SK-N-SH treated with all-trans-retinoic acid at 6 μM for 48 hours (cell line): ENCODE data around the gene ASCC3.

Experiments used
- ATAC-seq: fragments of 200-7000 bp; cut with Tn5 transposase; 3 replicates; pipeline ENCODE4 v1.9.1; 2020; ENCODE audit warnings: mild to moderate bottlenecking, moderate library complexity
- ARNTL ChIP-seq: fragments of 450-650 bp; formaldehyde crosslinking; IDR thresholded peaks from 2 replicates; pipeline ENCODE4 v1.5.0; 2020; ENCODE audit warnings: low read depth, mild to moderate bottlenecking, moderate library complexity, borderline replicate concordance
- BACH2 ChIP-seq: fragments of 250-450 bp; sonication (Bioruptor Pico); IDR thresholded peaks from 2 replicates; pipeline ENCODE4 v1.9.0; 2021; ENCODE audit warnings: mild to moderate bottlenecking, borderline replicate concordance
- CSDC2 ChIP-seq: fragments of 250-450 bp; sonication (Bioruptor Pico); IDR thresholded peaks from 2 replicates; pipeline ENCODE4 v1.5.0; 2020; ENCODE audit warnings: mild to moderate bottlenecking, moderate library complexity
- GLIS3 ChIP-seq: fragments of 250-450 bp; sonication (Bioruptor Pico); IDR thresholded peaks from 2 replicates; pipeline ENCODE4 v1.5.0; 2020; ENCODE audit warnings: mild to moderate bottlenecking, moderate library complexity
- ISL1 ChIP-seq: fragments of 250-450 bp; sonication (Bioruptor Pico); IDR thresholded peaks from 2 replicates; pipeline ENCODE4 v2.1.2; 2022; ENCODE audit warnings: mild to moderate bottlenecking, moderate library complexity
- PATZ1 ChIP-seq: fragments of 250-450 bp; sonication (Bioruptor Pico); IDR thresholded peaks from 2 replicates; pipeline ENCODE4 v1.8.0; 2020; ENCODE audit warnings: mild to moderate bottlenecking, moderate library complexity, borderline replicate concordance
- POU6F1 ChIP-seq: fragments of 250-450 bp; sonication (Bioruptor Pico); IDR thresholded peaks from 2 replicates; pipeline ENCODE4 v1.8.0; 2021; ENCODE audit warnings: low read depth, mild to moderate bottlenecking, moderate library complexity, borderline replicate concordance
- PPARA ChIP-seq: fragments of 250-450 bp; sonication (Bioruptor Pico); IDR thresholded peaks from 2 replicates; pipeline ENCODE4 v1.5.0; 2020; ENCODE audit warnings: mild to moderate bottlenecking, borderline replicate concordance
- RARB ChIP-seq: fragments of 250-450 bp; sonication (Bioruptor Pico); IDR thresholded peaks from 2 replicates; pipeline ENCODE4 v1.8.0; 2021; ENCODE audit warnings: mild to moderate bottlenecking, moderate library complexity
- SNAI2 ChIP-seq: fragments of 250-450 bp; sonication (Bioruptor Pico); IDR thresholded peaks from 2 replicates; pipeline ENCODE4 v1.5.0; 2020; ENCODE audit warnings: mild to moderate bottlenecking, moderate library complexity
- TCF4 ChIP-seq: fragments of 250-450 bp; sonication (Bioruptor Pico); IDR thresholded peaks from 2 replicates; pipeline ENCODE4 v1.8.0; 2021; ENCODE audit warnings: mild to moderate bottlenecking, moderate library complexity, borderline replicate concordance
- TOX ChIP-seq: fragments of 250-450 bp; sonication (Bioruptor Pico); IDR thresholded peaks from 2 replicates; pipeline ENCODE4 v1.8.0; 2021; ENCODE audit warnings: mild to moderate bottlenecking, moderate library complexity, borderline replicate concordance
- TSHZ2 ChIP-seq: fragments of 250-450 bp; sonication (Bioruptor Pico); IDR thresholded peaks from 2 replicates; pipeline ENCODE4 v1.5.0; 2020; ENCODE audit warnings: mild to moderate bottlenecking, moderate library complexity
- ZC3H10 ChIP-seq: fragments of 250-450 bp; sonication (Bioruptor Pico); IDR thresholded peaks from 2 replicates; pipeline ENCODE4 v1.5.1; 2021; ENCODE audit warnings: mild to moderate bottlenecking, moderate library complexity
- ZFP3 ChIP-seq: fragments of 250-450 bp; sonication (Bioruptor Pico); IDR thresholded peaks from 2 replicates; pipeline ENCODE4 v1.5.0; 2020; ENCODE audit warnings: mild to moderate bottlenecking, moderate library complexity
- ZFP30 ChIP-seq: fragments of 450-650 bp; formaldehyde crosslinking; IDR thresholded peaks from 2 replicates; pipeline ENCODE4 v1.5.0; 2022; ENCODE audit warnings: mild to moderate bottlenecking, moderate library complexity
- ZNF565 ChIP-seq: fragments of 450-650 bp; formaldehyde crosslinking; conservative IDR thresholded peaks from 2 replicates; pipeline ENCODE4 v1.5.0; 2020; ENCODE audit warnings: low read depth, mild to moderate bottlenecking, moderate library complexity
- ZNF70 ChIP-seq: fragments of 450-650 bp; formaldehyde crosslinking; IDR thresholded peaks from 2 replicates; pipeline ENCODE4 v1.5.0; 2020; ENCODE audit warnings: mild to moderate bottlenecking, moderate library complexity
- ZNF8 ChIP-seq: fragments of 450-650 bp; formaldehyde crosslinking; IDR thresholded peaks from 2 replicates; pipeline ENCODE4 v1.5.0; 2020; ENCODE audit warnings: mild to moderate bottlenecking, moderate library complexity
- TF ChIP-seq, protein P1 (sequence below): fragments of 250-450 bp; sonication (Bioruptor Pico); IDR thresholded peaks from 2 replicates; pipeline ENCODE4 v1.5.1; 2021; ENCODE audit warnings: mild to moderate bottlenecking, moderate library complexity
- TF ChIP-seq, protein P2 (sequence below): fragments of 250-450 bp; sonication (Bioruptor Pico); IDR thresholded peaks from 2 replicates; pipeline ENCODE4 v1.5.1; 2020; ENCODE audit warnings: low read depth, mild to moderate bottlenecking, moderate library complexity

Gene ASCC3

GRCh38 chr6:100904316-100904715 is 23.2 kb upstream of the ASCC3 start:
- TF ChIP-seq ISL1 (CRISPR knock-in tag) (no peak), ZC3H10 (CRISPR knock-in tag) (no peak), GLIS3 (CRISPR knock-in tag) (no peak), ZFP3 (CRISPR knock-in tag) (no peak), ZNF70 (CRISPR knock-in tag) (no peak), ARNTL (CRISPR knock-in tag) (no peak), TCF4 (no peak), CSDC2 (CRISPR knock-in tag) (no peak), ZFP30 (CRISPR knock-in tag) (no peak), PATZ1 (CRISPR knock-in tag) (no peak), PPARA (CRISPR knock-in tag) (no peak), ZNF8 (no peak), BACH2 (CRISPR knock-in tag) (no peak), RARB (no peak), SNAI2 (CRISPR knock-in tag) (no peak)
- TF ChIP-seq, protein P1, sequence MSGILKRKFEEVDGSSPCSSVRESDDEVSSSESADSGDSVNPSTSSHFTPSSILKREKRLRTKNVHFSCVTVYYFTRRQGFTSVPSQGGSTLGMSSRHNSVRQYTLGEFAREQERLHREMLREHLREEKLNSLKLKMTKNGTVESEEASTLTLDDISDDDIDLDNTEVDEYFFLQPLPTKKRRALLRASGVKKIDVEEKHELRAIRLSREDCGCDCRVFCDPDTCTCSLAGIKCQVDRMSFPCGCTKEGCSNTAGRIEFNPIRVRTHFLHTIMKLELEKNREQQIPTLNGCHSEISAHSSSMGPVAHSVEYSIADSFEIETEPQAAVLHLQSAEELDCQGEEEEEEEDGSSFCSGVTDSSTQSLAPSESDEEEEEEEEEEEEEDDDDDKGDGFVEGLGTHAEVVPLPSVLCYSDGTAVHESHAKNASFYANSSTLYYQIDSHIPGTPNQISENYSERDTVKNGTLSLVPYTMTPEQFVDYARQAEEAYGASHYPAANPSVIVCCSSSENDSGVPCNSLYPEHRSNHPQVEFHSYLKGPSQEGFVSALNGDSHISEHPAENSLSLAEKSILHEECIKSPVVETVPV (CRISPR knock-in tag) = no peak
- no peak for ATAC-seq

GRCh38 chr6:100901582-100901981 is 20.5 kb upstream of the ASCC3 start:
- TF ChIP-seq ZNF8 (no peak), TCF4 (no peak), CSDC2 (CRISPR knock-in tag) (no peak), ZFP30 (CRISPR knock-in tag) (no peak), SNAI2 (CRISPR knock-in tag) (no peak), TSHZ2 (no peak), POU6F1 (CRISPR knock-in tag) (no peak), BACH2 (CRISPR knock-in tag) (no peak), GLIS3 (CRISPR knock-in tag) (no peak), PATZ1 (CRISPR knock-in tag) (no peak)
- TF ChIP-seq, protein P2, sequence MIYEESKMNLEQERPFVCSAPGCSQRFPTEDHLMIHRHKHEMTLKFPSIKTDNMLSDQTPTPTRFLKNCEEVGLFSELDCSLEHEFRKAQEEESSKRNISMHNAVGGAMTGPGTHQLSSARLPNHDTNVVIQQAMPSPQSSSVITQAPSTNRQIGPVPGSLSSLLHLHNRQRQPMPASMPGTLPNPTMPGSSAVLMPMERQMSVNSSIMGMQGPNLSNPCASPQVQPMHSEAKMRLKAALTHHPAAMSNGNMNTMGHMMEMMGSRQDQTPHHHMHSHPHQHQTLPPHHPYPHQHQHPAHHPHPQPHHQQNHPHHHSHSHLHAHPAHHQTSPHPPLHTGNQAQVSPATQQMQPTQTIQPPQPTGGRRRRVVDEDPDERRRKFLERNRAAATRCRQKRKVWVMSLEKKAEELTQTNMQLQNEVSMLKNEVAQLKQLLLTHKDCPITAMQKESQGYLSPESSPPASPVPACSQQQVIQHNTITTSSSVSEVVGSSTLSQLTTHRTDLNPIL = no peak
- no peak for ATAC-seq

GRCh38 chr6:100899202-100899601 is 18.1 kb upstream of the ASCC3 start:
- ATAC-seq = no peak
- TF ChIP-seq ZNF565 (no peak), ZFP3 (CRISPR knock-in tag) (no peak), ARNTL (CRISPR knock-in tag) (no peak), PPARA (CRISPR knock-in tag) (no peak), TOX (no peak), ZNF8 (no peak), RARB (no peak), CSDC2 (CRISPR knock-in tag) (no peak), TSHZ2 (no peak)
- TF ChIP-seq, protein P1 (CRISPR knock-in tag) = no peak
